ENCODE data around the gene TBC1D8. TPM values are rescaled to one million over a fixed set of nuclear protein-coding genes. Genes with fewer than 3 reads are reported as not detected.
A peak's percentile ranks its signal among the peaks of the same experiment; 100 is the strongest.

TBC1D8 gene
- total and polyA plus RNA-seq, 4 donors = 10.4 to 38.6 (median 13.4) TPM

DNA sequence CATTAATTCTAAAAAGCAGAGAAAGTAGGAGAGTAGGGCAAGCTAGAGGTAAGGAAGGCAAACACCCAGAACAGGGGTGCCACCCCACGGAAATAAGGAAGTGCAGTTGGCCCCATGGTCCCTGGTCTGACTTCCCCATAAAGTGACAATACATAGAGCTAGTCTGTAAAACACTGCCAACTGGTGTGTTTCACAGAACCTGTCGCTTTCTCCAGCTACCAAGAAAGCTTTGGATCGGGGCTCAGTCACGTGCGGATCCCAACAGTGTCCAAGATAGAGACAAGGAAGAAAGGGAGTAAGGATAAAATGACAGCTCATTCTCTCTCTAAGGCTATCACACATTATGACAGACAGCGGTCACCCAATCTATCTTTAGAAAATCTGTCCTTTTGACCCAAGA, 36.4 kb downstream of the TBC1D8 start:
- TF ChIP-seq HNF4A (conservative IDR thresholded peaks at IDR 0.05) = peak; percentile 31 to 38
- TF ChIP-seq TAF1 (conservative IDR thresholded peaks at IDR 0.05) = no peak
- no peak for DNase-seq (ENCODE audit: low spot score)
- Histone ChIP-seq H3K9ac (ENCODE audit: low read depth in 1 of 2, low read length in 2 of 2) (no peak overlapping the region), H3K4me1 (ENCODE audit: control insufficient read depth in 4 of 4, insufficient read depth in 4 of 4, low read length in 3 of 4) (peaks cover 39 to 88% (median 77%) of the 10 kb centered on the region in 4 donors), H3K36me3 (ENCODE audit: control insufficient read depth in 4 of 4, insufficient read depth in 3 of 4, low read depth in 1 of 4, low read length in 3 of 4) (no peaks in the 10 kb centered on the region), H3K27ac (ENCODE audit: low read depth in 1 of 2, low read length in 2 of 2) (peak overlapping the region; percentile 4 to 58), H3K4me3 (ENCODE audit: low read depth in 1 of 3, low read length in 3 of 3) (no peak overlapping the region), H3K27me3 (ENCODE audit: control insufficient read depth in 4 of 4, insufficient read depth in 4 of 4, low read length in 3 of 4) (no peaks in the 10 kb centered on the region), H3K9me3 (ENCODE audit: control insufficient read depth in 4 of 4, low read length in 3 of 4) (no peaks in the 10 kb centered on the region)
- WGBS = 34% methylated on average over 6 of the region's 6 CpGs

DNA sequence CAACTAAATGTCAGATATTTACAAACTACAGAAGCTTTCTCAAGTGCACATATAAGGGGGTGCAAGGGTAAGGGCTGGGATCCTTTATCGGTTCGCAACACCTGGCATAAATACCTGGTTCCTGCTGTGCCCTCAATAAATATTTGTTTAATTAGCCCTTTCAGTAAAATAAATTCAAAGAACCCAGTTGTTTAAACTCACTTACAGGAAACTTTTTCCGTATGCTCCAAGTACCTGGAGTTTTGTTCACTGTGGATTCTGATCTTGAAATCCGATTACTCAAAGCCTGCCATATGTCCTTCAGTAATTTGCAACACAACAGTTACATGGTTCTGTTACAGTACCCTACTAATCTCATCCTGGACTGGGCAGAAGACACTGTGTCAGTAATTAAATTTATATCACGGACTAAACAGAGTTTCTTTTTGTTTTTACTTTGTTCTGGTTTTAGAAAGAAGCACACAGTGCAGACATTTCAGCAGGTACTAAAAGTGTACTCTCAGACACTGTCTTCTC, 36.9 kb downstream of the TBC1D8 start:
- no peak for DNase-seq (ENCODE audit: low spot score)
- TF ChIP-seq HNF4A (conservative IDR thresholded peaks at IDR 0.05) = no peak
- TF ChIP-seq REST (IDR thresholded peaks at IDR 0.05) = no peak
- TF ChIP-seq RAD21 (IDR thresholded peaks at IDR 0.05) = no peak
- no peak for TF ChIP-seq HNF4G (IDR thresholded peaks at IDR 0.05)
- no peak for TF ChIP-seq GABPA (IDR thresholded peaks at IDR 0.05 in 1 of 2, conservative IDR thresholded peaks at IDR 0.05 in 1 of 2)
- TF ChIP-seq FOXA1 (IDR thresholded peaks at IDR 0.05) = no peak
- TF ChIP-seq FOXA2 (IDR thresholded peaks at IDR 0.05) = no peak
- no peak for TF ChIP-seq CTCF (IDR thresholded peaks at IDR 0.05; ENCODE audit: low read depth, low read length, missing input control)
- TF ChIP-seq TAF1 (conservative IDR thresholded peaks at IDR 0.05) = no peak
- TF ChIP-seq JUND (IDR thresholded peaks at IDR 0.05) = no peak
- TF ChIP-seq NR2F2 (IDR thresholded peaks at IDR 0.05) = no peak
- WGBS = 30% methylated on average over 5 of the region's 5 CpGs
- peaks cover 36 to 88% (median 77%) of the 10 kb centered on the region in 4 donors for H3K4me1 ChIP-seq (ENCODE audit: control insufficient read depth in 4 of 4, insufficient read depth in 4 of 4, low read length in 3 of 4)
- no peak overlapping the region for H3K4me3 ChIP-seq (ENCODE audit: low read depth in 1 of 3, low read length in 3 of 3)
- no peaks in the 10 kb centered on the region for H3K9me3 ChIP-seq (ENCODE audit: control insufficient read depth in 4 of 4, low read length in 3 of 4)
- H3K9ac ChIP-seq (ENCODE audit: low read depth in 1 of 2, low read length in 2 of 2) = no peak overlapping the region
- no peaks in the 10 kb centered on the region for H3K27me3 ChIP-seq (ENCODE audit: control insufficient read depth in 4 of 4, insufficient read depth in 4 of 4, low read length in 3 of 4)
- no peaks in the 10 kb centered on the region for H3K36me3 ChIP-seq (ENCODE audit: control insufficient read depth in 4 of 4, insufficient read depth in 3 of 4, low read depth in 1 of 4, low read length in 3 of 4)
- peak overlapping the region; percentile 4 to 58 for H3K27ac ChIP-seq (ENCODE audit: low read depth in 1 of 2, low read length in 2 of 2)

- DNase-seq (ENCODE audit: low spot score) = no peak
- TF ChIP-seq TAF1 (conservative IDR thresholded peaks at IDR 0.05) (no peak), RXRA (IDR thresholded peaks at IDR 0.05) (peak in 1 of 2 donors; percentile 51), FOXA2 (IDR thresholded peaks at IDR 0.05) (no peak), REST (IDR thresholded peaks at IDR 0.05) (no peak), HNF4A (conservative IDR thresholded peaks at IDR 0.05) (peak in 1 of 2 donors; percentile 38), YY1 (IDR thresholded peaks at IDR 0.05) (peak; percentile 41), NR2F2 (IDR thresholded peaks at IDR 0.05) (no peak)
- TF ChIP-seq, protein P1, sequence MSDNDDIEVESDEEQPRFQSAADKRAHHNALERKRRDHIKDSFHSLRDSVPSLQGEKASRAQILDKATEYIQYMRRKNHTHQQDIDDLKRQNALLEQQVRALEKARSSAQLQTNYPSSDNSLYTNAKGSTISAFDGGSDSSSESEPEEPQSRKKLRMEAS (IDR thresholded peaks at IDR 0.05) = no peak
Observed at GRCh38 chr2:101113441-101114267, 37.5 kb downstream of the TBC1D8 start.

More at GRCh38 chr2:101113441-101114267, 37.5 kb downstream of the TBC1D8 start:
- WGBS = 28% methylated on average over 10 of the region's 10 CpGs
- no peaks in the 10 kb centered on the region for H3K36me3 ChIP-seq (ENCODE audit: control insufficient read depth in 4 of 4, insufficient read depth in 3 of 4, low read depth in 1 of 4, low read length in 3 of 4)
- peak overlapping the region; percentile 4 to 27 for H3K27ac ChIP-seq (ENCODE audit: low read depth in 1 of 2, low read length in 2 of 2)
- no peak overlapping the region for H3K4me3 ChIP-seq (ENCODE audit: low read depth in 1 of 3, low read length in 3 of 3)
- H3K9me3 ChIP-seq (ENCODE audit: control insufficient read depth in 4 of 4, low read length in 3 of 4) = no peaks in the 10 kb centered on the region
- no peaks in the 10 kb centered on the region for H3K27me3 ChIP-seq (ENCODE audit: control insufficient read depth in 4 of 4, insufficient read depth in 4 of 4, low read length in 3 of 4)
- no peak overlapping the region for H3K9ac ChIP-seq (ENCODE audit: low read depth in 1 of 2, low read length in 2 of 2)
- H3K4me1 ChIP-seq (ENCODE audit: control insufficient read depth in 4 of 4, insufficient read depth in 4 of 4, low read length in 3 of 4) = peaks cover 33 to 87% (median 75%) of the 10 kb centered on the region in 4 donors
